Measurements from ENCODE around the gene FAS.

FAS gene

GRCh38 chr10:88949051-88949450, 41.5 kb upstream of the FAS start:
- DNase-seq (ENCODE audit: low spot score), result no peak
- no peak for TF ChIP-seq CTCF (IDR thresholded peaks at IDR 0.05; ENCODE audit: borderline replicate concordance, control extremely low read depth, extremely low read depth, insufficient read depth, missing control alignments)
- in situ Hi-C loops (cut with MboI; ENCODE audit: low sequenced_read_pairs, unreplicated experiment), result no loop called here

GRCh38 chr10:88949912-88950837, 40.4 kb upstream of the FAS start:
- in situ Hi-C loops (cut with MboI; ENCODE audit: low sequenced_read_pairs, unreplicated experiment), result no loop called here
- no peak for DNase-seq (ENCODE audit: low spot score)
- no peak for TF ChIP-seq CTCF (IDR thresholded peaks at IDR 0.05; ENCODE audit: borderline replicate concordance, control extremely low read depth, extremely low read depth, insufficient read depth, missing control alignments)

GRCh38 chr10:88952647-88953111, 37.9 kb upstream of the FAS start, which contains the start of gene ACTA2:
Gene ACTA2 (minus strand): TSS chr10:88952773. CDS start chr10:88948930, 3,843 bp downstream.
- DNase-seq (ENCODE audit: low spot score), result no peak
- no peak for TF ChIP-seq CTCF (IDR thresholded peaks at IDR 0.05; ENCODE audit: borderline replicate concordance, control extremely low read depth, extremely low read depth, insufficient read depth, missing control alignments)
- in situ Hi-C loops (cut with MboI; ENCODE audit: low sequenced_read_pairs, unreplicated experiment), result no loop called here

- TF ChIP-seq CTCF (IDR thresholded peaks at IDR 0.05; ENCODE audit: borderline replicate concordance, control extremely low read depth, extremely low read depth, insufficient read depth, missing control alignments), result no peak
- in situ Hi-C loops (cut with MboI; ENCODE audit: low sequenced_read_pairs, unreplicated experiment), result no loop called here
- no peak for DNase-seq (ENCODE audit: low spot score)
Observed at GRCh38 chr10:88953662-88954061, 36.9 kb upstream of the FAS start.

GRCh38 chr10:88954458-88955083, 36.0 kb upstream of the FAS start:
- TF ChIP-seq CTCF (IDR thresholded peaks at IDR 0.05; ENCODE audit: borderline replicate concordance, control extremely low read depth, extremely low read depth, insufficient read depth, missing control alignments), result no peak
- DNase-seq (ENCODE audit: low spot score), result no peak
- in situ Hi-C loops (cut with MboI; ENCODE audit: low sequenced_read_pairs, unreplicated experiment), result no loop called here

GRCh38 chr10:88957381-88957780, 33.2 kb upstream of the FAS start:
- in situ Hi-C loops (cut with MboI; ENCODE audit: low sequenced_read_pairs, unreplicated experiment), result no loop called here
- TF ChIP-seq CTCF (IDR thresholded peaks at IDR 0.05; ENCODE audit: borderline replicate concordance, control extremely low read depth, extremely low read depth, insufficient read depth, missing control alignments), result no peak
- no peak for DNase-seq (ENCODE audit: low spot score)
